ENCODE results near the gene MYH9.
A peak's percentile ranks its signal among the peaks of the same experiment; 100 is the strongest.

Gene MYH9

GRCh38 chr22:36378080-36378868, 9.5 kb downstream of the MYH9 start:
- TF ChIP-seq, protein P1, sequence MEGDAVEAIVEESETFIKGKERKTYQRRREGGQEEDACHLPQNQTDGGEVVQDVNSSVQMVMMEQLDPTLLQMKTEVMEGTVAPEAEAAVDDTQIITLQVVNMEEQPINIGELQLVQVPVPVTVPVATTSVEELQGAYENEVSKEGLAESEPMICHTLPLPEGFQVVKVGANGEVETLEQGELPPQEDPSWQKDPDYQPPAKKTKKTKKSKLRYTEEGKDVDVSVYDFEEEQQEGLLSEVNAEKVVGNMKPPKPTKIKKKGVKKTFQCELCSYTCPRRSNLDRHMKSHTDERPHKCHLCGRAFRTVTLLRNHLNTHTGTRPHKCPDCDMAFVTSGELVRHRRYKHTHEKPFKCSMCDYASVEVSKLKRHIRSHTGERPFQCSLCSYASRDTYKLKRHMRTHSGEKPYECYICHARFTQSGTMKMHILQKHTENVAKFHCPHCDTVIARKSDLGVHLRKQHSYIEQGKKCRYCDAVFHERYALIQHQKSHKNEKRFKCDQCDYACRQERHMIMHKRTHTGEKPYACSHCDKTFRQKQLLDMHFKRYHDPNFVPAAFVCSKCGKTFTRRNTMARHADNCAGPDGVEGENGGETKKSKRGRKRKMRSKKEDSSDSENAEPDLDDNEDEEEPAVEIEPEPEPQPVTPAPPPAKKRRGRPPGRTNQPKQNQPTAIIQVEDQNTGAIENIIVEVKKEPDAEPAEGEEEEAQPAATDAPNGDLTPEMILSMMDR (IDR thresholded peaks at IDR 0.05; ENCODE audit: borderline replicate concordance, control extremely low read depth, extremely low read depth, insufficient read depth, missing control alignments): no peak
- in situ Hi-C loops (cut with MboI; ENCODE audit: low sequenced_read_pairs, unreplicated experiment): no loop called here
- DNase-seq (ENCODE audit: low spot score): no peak

DNA sequence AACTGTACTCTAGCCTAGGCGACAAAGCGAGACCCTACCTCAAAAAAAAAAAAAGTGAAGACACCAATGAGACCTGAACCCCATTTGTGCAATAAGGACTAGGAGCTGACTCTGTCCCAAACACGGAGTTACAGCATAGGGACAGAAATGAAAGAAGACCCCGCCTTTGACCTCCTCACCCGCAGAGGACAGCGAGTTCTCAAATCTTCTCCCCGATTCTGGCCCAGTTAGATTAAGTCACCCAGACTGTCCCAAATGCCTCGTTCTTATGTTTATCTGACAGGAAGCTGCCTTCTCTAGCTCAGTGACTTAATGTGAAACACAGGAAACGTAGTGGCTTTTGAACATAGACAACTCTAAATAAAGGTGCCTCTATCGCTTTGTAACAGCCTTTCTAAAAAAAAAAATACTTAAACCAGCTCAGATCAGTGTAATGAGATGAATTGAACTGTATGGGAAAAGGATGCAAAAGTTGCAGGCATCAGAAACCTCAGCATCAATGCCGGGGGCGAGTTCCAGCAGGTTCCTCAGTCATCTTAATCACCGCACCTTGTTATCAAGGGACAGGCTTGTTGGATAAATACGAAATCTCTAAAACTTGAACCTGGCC, 10.6 kb downstream of the MYH9 start:
- DNase-seq (ENCODE audit: low spot score): peak; percentile 77
- in situ Hi-C loops (cut with MboI; ENCODE audit: low sequenced_read_pairs, unreplicated experiment): no loop called here
- TF ChIP-seq, protein P1 (IDR thresholded peaks at IDR 0.05; ENCODE audit: borderline replicate concordance, control extremely low read depth, extremely low read depth, insufficient read depth, missing control alignments): no peak

GRCh38 chr22:36376265-36376664, 11.5 kb downstream of the MYH9 start:
- in situ Hi-C loops (cut with MboI; ENCODE audit: low sequenced_read_pairs, unreplicated experiment): no loop called here
- DNase-seq (ENCODE audit: low spot score): no peak
- TF ChIP-seq, protein P1 (IDR thresholded peaks at IDR 0.05; ENCODE audit: borderline replicate concordance, control extremely low read depth, extremely low read depth, insufficient read depth, missing control alignments): no peak

DNA sequence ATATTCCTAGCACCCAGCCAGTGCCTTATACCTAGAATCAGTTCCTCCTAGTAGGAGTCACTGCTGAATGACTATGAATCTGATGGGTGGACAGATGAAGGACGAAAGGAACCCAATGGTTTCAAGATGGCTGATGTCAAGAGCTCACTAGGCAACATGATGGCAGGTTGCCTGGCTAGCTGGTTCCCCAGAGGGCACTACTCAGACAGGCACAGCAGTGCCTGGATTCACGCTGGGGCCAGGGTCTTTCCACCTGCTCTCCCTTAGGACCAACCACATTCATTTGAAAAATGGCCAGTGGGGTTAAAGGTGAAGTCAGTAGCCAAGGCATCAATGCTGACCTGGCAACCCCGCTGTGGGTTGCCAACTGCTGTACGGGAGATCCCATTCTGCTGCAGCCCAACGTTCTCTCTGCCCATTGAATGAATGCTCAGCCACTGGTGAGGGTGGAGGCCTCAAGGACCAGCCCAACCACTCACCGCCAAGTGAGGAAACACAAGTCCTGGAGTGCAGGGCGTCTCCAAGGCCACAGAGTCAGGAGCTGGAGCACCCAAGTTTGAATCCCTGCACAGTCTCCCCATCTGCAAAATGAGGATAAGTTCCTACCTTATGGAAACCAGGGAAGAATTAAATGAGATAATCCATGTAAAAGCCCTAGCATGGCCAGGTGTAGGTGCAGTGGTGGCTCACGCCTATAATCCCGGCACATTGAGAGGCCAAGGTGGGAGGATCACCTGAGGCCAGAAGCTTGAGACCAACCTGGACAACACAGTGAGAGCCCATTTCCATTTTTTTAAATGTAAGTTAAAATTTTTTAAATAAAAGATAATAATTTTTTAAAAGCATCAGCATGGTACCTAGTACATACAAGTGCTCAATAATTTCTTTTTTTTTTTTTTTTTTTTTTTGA, 12.4 kb downstream of the MYH9 start:
- TF ChIP-seq, protein P1 (IDR thresholded peaks at IDR 0.05; ENCODE audit: borderline replicate concordance, control extremely low read depth, extremely low read depth, insufficient read depth, missing control alignments): no peak
- DNase-seq (ENCODE audit: low spot score): no peak
- in situ Hi-C loops (cut with MboI; ENCODE audit: low sequenced_read_pairs, unreplicated experiment): no loop called here

DNA sequence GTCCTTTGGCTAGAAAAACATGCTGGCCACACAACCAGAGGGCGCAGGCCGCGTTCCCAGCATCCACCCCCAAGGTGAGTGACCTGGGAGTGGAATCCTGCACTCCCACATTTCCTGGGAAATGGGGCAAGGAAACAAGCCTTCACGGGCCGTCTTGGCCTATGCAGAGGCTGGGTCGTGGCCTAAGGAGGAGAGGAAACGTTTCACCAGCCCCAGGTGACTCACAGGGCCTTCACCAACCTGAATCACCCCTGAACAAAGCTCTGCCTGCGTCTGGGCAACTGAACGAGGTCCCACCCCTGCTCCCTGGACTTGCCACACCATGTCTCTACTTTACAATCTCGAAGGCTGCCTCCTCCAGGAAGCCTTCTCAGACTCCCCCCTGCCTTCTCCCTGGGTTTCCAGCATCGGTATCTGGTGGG, 13.2 kb downstream of the MYH9 start:
- in situ Hi-C loops (cut with MboI; ENCODE audit: low sequenced_read_pairs, unreplicated experiment): no loop called here
- DNase-seq (ENCODE audit: low spot score): no peak
- TF ChIP-seq, protein P1 (IDR thresholded peaks at IDR 0.05; ENCODE audit: borderline replicate concordance, control extremely low read depth, extremely low read depth, insufficient read depth, missing control alignments): no peak

- DNase-seq (ENCODE audit: low spot score): no peak
- in situ Hi-C loops (cut with MboI; ENCODE audit: low sequenced_read_pairs, unreplicated experiment): no loop called here
- TF ChIP-seq, protein P1 (IDR thresholded peaks at IDR 0.05; ENCODE audit: borderline replicate concordance, control extremely low read depth, extremely low read depth, insufficient read depth, missing control alignments): no peak
Measured at GRCh38 chr22:36373258-36373579, 14.5 kb downstream of the MYH9 start.
